Measurements from ENCODE around the gene NBDY. TPM values are rescaled to one million over a fixed set of nuclear protein-coding genes. Genes with fewer than 3 reads are reported as not detected.

The NBDY gene
- total RNA-seq, 1 experiment from 2014 or later: 44.7 TPM

DNA sequence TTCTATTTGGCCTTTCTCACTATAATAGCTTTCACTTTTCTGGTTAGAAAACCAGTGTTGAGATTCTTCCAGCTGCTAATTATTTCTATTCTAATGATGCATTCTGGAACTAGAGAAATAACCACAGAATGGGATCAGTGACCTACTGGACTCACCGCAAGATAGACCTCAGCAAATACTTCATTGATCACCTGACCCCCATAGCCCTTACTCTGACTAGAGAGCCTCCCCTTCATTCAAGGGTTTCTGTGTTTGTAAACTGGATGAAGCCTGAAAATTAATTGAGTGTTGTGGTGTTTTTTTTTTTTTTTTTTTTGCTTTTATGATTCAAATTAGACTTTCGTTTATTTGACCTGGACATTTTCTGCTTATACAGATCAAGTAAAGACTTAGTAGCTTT lies 97.0 kb downstream of the NBDY start:
- CTCF ChIA-PET: no interaction called here
- Mint-ChIP-seq H3K27me3 (ENCODE audit: low read depth) (no peaks in the 10 kb centered on the region), H3K4me1 (no peaks in the 10 kb centered on the region)

More for the DNA sequence above, 97.0 kb downstream of the NBDY start:
- POLR2A ChIA-PET: no interaction called here
- H3K9me3 Mint-ChIP-seq: peaks cover 12% of the 10 kb centered on the region
- TF ChIP-seq ZNF396 (CRISPR knock-in tag; IDR thresholded peaks at IDR 0.05; ENCODE audit: borderline replicate concordance): no peak
- TF ChIP-seq, protein P1, sequence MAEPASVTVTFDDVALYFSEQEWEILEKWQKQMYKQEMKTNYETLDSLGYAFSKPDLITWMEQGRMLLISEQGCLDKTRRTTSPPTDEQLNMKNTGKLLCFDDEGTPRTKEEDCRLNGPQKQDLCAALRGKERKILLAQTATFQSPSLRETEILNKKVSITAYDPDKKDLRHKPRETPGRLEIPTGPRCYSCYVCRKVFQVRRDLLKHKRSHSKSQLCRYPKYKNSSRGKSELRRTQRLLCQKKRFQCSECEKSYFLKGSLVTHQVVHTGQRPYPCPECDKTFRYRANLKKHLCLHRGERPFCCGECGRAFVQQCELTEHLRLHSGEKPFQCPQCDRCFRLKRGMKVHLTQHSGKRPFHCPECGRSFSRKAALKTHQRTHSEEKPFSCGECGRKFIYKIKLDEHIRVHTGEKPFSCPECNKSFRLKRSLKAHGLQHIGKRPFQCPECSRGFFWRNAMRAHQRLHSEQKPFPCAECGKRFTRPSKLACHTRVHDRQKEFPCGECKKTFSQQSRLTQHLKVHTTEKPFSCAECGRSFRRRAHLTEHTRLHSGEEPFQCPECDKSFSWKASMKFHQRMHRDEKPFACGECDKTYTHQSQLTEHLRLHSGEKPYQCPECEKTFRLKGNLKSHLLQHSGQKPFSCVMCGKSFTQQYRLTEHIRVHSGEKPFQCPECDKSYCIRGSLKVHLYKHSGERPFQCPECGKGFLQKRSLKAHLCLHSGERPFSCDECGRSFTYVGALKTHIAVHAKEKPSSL (CRISPR knock-in tag; conservative IDR thresholded peaks at IDR 0.05): no peak
- TF ChIP-seq, protein P2, sequence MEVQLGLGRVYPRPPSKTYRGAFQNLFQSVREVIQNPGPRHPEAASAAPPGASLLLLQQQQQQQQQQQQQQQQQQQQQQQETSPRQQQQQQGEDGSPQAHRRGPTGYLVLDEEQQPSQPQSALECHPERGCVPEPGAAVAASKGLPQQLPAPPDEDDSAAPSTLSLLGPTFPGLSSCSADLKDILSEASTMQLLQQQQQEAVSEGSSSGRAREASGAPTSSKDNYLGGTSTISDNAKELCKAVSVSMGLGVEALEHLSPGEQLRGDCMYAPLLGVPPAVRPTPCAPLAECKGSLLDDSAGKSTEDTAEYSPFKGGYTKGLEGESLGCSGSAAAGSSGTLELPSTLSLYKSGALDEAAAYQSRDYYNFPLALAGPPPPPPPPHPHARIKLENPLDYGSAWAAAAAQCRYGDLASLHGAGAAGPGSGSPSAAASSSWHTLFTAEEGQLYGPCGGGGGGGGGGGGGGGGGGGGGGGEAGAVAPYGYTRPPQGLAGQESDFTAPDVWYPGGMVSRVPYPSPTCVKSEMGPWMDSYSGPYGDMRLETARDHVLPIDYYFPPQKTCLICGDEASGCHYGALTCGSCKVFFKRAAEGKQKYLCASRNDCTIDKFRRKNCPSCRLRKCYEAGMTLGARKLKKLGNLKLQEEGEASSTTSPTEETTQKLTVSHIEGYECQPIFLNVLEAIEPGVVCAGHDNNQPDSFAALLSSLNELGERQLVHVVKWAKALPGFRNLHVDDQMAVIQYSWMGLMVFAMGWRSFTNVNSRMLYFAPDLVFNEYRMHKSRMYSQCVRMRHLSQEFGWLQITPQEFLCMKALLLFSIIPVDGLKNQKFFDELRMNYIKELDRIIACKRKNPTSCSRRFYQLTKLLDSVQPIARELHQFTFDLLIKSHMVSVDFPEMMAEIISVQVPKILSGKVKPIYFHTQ (CRISPR knock-in tag; IDR thresholded peaks at IDR 0.05): no peak
- no peak for TF ChIP-seq GRHL2 (CRISPR knock-in tag; IDR thresholded peaks at IDR 0.05; ENCODE audit: insufficient replicate concordance, severe bottlenecking)
- no peak for TF ChIP-seq JUN (CRISPR knock-in tag; IDR thresholded peaks at IDR 0.05)
- TF ChIP-seq, protein P3, sequence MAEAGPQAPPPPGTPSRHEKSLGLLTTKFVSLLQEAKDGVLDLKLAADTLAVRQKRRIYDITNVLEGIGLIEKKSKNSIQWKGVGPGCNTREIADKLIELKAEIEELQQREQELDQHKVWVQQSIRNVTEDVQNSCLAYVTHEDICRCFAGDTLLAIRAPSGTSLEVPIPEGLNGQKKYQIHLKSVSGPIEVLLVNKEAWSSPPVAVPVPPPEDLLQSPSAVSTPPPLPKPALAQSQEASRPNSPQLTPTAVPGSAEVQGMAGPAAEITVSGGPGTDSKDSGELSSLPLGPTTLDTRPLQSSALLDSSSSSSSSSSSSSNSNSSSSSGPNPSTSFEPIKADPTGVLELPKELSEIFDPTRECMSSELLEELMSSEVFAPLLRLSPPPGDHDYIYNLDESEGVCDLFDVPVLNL (CRISPR knock-in tag; IDR thresholded peaks at IDR 0.05; ENCODE audit: borderline replicate concordance, low read depth): no peak
- TF ChIP-seq NFYB (CRISPR knock-in tag; conservative IDR thresholded peaks at IDR 0.05; ENCODE audit: low read depth): no peak
- TF ChIP-seq, protein P4, sequence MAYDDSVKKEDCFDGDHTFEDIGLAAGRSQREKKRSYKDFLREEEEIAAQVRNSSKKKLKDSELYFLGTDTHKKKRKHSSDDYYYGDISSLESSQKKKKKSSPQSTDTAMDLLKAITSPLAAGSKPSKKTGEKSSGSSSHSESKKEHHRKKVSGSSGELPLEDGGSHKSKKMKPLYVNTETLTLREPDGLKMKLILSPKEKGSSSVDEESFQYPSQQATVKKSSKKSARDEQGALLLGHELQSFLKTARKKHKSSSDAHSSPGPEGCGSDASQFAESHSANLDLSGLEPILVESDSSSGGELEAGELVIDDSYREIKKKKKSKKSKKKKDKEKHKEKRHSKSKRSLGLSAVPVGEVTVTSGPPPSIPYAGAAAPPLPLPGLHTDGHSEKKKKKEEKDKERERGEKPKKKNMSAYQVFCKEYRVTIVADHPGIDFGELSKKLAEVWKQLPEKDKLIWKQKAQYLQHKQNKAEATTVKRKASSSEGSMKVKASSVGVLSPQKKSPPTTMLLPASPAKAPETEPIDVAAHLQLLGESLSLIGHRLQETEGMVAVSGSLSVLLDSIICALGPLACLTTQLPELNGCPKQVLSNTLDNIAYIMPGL (CRISPR knock-in tag; IDR thresholded peaks at IDR 0.05): no peak
- TF ChIP-seq ZBTB21 (CRISPR knock-in tag; IDR thresholded peaks at IDR 0.05; ENCODE audit: borderline replicate concordance): no peak
- TF ChIP-seq HMGA2 (CRISPR knock-in tag; IDR thresholded peaks at IDR 0.05): no peak
- TF ChIP-seq ELF4 (CRISPR knock-in tag; IDR thresholded peaks at IDR 0.05; ENCODE audit: low read depth): no peak
- TF ChIP-seq FOXJ3 (CRISPR knock-in tag; IDR thresholded peaks at IDR 0.05; ENCODE audit: borderline replicate concordance): no peak
- TF ChIP-seq, protein P5, sequence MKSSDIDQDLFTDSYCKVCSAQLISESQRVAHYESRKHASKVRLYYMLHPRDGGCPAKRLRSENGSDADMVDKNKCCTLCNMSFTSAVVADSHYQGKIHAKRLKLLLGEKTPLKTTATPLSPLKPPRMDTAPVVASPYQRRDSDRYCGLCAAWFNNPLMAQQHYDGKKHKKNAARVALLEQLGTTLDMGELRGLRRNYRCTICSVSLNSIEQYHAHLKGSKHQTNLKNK (CRISPR knock-in tag; IDR thresholded peaks at IDR 0.05): no peak
- no peak for TF ChIP-seq MXD4 (CRISPR knock-in tag; IDR thresholded peaks at IDR 0.05; ENCODE audit: borderline replicate concordance)
- TF ChIP-seq, protein P6, sequence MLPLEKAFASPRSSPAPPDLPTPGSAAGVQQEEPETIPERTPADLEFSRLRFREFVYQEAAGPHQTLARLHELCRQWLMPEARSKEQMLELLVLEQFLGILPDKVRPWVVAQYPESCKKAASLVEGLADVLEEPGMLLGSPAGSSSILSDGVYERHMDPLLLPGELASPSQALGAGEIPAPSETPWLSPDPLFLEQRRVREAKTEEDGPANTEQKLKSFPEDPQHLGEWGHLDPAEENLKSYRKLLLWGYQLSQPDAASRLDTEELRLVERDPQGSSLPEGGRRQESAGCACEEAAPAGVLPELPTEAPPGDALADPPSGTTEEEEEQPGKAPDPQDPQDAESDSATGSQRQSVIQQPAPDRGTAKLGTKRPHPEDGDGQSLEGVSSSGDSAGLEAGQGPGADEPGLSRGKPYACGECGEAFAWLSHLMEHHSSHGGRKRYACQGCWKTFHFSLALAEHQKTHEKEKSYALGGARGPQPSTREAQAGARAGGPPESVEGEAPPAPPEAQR (CRISPR knock-in tag; IDR thresholded peaks at IDR 0.05): no peak
- TF ChIP-seq, protein P7, sequence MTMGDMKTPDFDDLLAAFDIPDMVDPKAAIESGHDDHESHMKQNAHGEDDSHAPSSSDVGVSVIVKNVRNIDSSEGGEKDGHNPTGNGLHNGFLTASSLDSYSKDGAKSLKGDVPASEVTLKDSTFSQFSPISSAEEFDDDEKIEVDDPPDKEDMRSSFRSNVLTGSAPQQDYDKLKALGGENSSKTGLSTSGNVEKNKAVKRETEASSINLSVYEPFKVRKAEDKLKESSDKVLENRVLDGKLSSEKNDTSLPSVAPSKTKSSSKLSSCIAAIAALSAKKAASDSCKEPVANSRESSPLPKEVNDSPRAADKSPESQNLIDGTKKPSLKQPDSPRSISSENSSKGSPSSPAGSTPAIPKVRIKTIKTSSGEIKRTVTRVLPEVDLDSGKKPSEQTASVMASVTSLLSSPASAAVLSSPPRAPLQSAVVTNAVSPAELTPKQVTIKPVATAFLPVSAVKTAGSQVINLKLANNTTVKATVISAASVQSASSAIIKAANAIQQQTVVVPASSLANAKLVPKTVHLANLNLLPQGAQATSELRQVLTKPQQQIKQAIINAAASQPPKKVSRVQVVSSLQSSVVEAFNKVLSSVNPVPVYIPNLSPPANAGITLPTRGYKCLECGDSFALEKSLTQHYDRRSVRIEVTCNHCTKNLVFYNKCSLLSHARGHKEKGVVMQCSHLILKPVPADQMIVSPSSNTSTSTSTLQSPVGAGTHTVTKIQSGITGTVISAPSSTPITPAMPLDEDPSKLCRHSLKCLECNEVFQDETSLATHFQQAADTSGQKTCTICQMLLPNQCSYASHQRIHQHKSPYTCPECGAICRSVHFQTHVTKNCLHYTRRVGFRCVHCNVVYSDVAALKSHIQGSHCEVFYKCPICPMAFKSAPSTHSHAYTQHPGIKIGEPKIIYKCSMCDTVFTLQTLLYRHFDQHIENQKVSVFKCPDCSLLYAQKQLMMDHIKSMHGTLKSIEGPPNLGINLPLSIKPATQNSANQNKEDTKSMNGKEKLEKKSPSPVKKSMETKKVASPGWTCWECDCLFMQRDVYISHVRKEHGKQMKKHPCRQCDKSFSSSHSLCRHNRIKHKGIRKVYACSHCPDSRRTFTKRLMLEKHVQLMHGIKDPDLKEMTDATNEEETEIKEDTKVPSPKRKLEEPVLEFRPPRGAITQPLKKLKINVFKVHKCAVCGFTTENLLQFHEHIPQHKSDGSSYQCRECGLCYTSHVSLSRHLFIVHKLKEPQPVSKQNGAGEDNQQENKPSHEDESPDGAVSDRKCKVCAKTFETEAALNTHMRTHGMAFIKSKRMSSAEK (CRISPR knock-in tag; IDR thresholded peaks at IDR 0.05; ENCODE audit: borderline replicate concordance): no peak
- TF ChIP-seq, protein P8, sequence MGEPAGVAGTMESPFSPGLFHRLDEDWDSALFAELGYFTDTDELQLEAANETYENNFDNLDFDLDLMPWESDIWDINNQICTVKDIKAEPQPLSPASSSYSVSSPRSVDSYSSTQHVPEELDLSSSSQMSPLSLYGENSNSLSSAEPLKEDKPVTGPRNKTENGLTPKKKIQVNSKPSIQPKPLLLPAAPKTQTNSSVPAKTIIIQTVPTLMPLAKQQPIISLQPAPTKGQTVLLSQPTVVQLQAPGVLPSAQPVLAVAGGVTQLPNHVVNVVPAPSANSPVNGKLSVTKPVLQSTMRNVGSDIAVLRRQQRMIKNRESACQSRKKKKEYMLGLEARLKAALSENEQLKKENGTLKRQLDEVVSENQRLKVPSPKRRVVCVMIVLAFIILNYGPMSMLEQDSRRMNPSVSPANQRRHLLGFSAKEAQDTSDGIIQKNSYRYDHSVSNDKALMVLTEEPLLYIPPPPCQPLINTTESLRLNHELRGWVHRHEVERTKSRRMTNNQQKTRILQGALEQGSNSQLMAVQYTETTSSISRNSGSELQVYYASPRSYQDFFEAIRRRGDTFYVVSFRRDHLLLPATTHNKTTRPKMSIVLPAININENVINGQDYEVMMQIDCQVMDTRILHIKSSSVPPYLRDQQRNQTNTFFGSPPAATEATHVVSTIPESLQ (CRISPR knock-in tag; IDR thresholded peaks at IDR 0.05): no peak
- TF ChIP-seq TCF7 (CRISPR knock-in tag; IDR thresholded peaks at IDR 0.05; ENCODE audit: low read depth): no peak
- H3K36me3 Mint-ChIP-seq: no peaks in the 10 kb centered on the region
- ATAC-seq (no peak), DNase-seq (ENCODE audit: low spot score) (no peak)
- H3K4me3 Mint-ChIP-seq: no peak overlapping the region
- H3K27ac Mint-ChIP-seq: no peak overlapping the region
